ENCODE data around the gene KCNQ5.
A peak's percentile ranks its signal among the peaks of the same experiment; 100 is the strongest.

Gene KCNQ5

DNA sequence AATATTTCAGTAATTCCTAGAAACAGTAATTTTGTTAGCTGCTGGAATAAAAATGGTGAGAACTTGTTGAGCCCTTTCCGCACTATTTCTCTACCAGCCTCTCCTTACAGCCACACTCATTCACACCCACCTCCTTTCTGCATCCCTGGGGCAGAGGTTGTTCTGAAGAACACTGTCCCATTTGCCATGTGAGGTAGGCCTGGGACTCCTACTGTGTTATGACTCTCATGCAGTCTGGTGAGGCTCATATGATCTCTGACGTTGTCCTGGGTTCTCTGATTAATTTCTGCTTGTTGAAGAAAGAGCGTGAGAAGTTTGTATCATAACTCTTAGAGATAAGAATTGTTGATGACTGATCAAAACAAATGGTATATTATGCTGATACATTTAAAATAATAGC is 4.1 kb upstream of the KCNQ5 start:
- Histone ChIP-seq H4K8ac (ENCODE audit: low read depth, low read length) (no peak overlapping the region), H3K9ac (ENCODE audit: low read depth, low read length, poor library complexity) (no peak overlapping the region), H3K4me3 (ENCODE audit: low read length in 2 of 2) (no peak overlapping the region), H3K27ac (replicated peaks; ENCODE audit: low read length) (no peak overlapping the region), H3K18ac (ENCODE audit: low read length) (no peak overlapping the region), H3K36me3 (replicated peaks in 1 of 2; ENCODE audit: control insufficient read depth in 2 of 2, insufficient read depth in 2 of 2, low read length in 2 of 2) (no peaks in the 10 kb centered on the region), H3K4me1 (ENCODE audit: control insufficient read depth in 2 of 2, insufficient read depth in 1 of 2, low read depth in 1 of 2, low read length in 2 of 2) (peaks cover 7 to 8% of the 10 kb centered on the region in 2 donors), H4K91ac (ENCODE audit: low read depth, low read length, poor library complexity) (no peak overlapping the region), H3K4ac (ENCODE audit: low read length) (no peak overlapping the region), H2BK5ac (ENCODE audit: low read length) (no peak overlapping the region), H3K79me1 (ENCODE audit: low read depth, low read length) (no peaks in the 10 kb centered on the region), H2AFZ (ENCODE audit: low read length) (no peak overlapping the region), H3K27me3 (ENCODE audit: control insufficient read depth in 3 of 3, insufficient read depth in 3 of 3, low read depth in 1 of 3, low read length in 3 of 3) (peaks cover 12 to 52% (median 28%) of the 10 kb centered on the region in 3 experiments), H3K9me3 (replicated peaks in 1 of 2; ENCODE audit: control insufficient read depth in 2 of 2, insufficient read depth in 1 of 2, low read depth in 1 of 2, low read length in 2 of 2) (no peaks in the 10 kb centered on the region), H2BK15ac (ENCODE audit: low read length) (no peak overlapping the region), H3K4me2 (ENCODE audit: insufficient read depth, low read length, poor library complexity, severe bottlenecking) (no peak overlapping the region), H2BK120ac (ENCODE audit: low read depth, low read length) (no peak overlapping the region), H3K23ac (ENCODE audit: low read depth, low read length, poor library complexity) (no peak overlapping the region), H3K14ac (ENCODE audit: low read length) (no peak overlapping the region), H2AK5ac (ENCODE audit: low read depth, low read length) (no peak overlapping the region), H2BK12ac (ENCODE audit: low read length) (no peak overlapping the region)
- no CpG with 5 or more reads among the region's 3 CpGs for WGBS, 2 donors (ENCODE audit: extremely low coverage in 2 of 2, insufficient read length in 2 of 2, insufficient replicate concordance in 1 of 2)
- no peak for DNase-seq (ENCODE audit: low spot score)

DNA sequence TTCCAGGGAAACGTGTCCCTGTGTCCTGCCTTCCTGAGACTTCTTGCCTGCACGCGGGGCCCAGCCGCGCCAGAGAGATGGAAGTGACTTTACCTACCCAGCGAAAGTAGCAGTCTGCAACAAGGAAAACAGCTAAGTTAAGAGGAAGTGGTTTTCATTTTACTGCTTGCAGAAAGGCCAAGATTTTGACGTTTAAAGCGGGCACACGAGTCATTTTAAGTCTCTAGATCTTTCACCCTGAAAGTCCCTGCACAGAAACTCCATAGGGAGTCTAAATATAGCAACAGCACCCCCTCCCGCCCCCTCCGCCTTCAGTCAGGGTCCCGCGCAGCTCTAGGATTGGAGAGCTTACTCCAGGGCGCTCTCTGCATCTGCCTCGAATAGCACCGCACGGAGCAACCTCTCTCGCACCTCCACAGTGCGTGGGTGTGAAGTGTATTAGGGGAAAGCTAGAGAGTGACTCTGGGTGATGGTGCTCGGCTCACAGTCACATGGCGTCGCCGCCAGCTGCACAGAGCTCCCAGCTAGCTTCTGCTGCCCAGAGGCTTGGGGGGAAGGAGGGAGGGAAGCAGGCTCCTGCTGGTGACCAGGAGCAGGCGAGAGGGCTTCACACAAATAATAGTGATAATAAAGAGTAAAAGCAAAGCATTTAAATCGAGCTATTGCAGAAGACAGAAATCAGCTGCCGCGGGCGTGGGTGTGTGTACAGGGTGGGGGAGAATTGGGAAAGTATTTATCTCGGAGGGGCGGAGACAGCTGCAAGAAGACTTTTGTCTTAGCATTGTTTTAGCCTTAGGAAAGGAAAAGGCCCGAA is 1.8 kb upstream of the KCNQ5 start:
- H2AFZ ChIP-seq (ENCODE audit: low read length): peak overlapping the region; percentile 84
- DNase-seq (ENCODE audit: low spot score): peak; percentile 33
- no peak overlapping the region for H3K4ac ChIP-seq (ENCODE audit: low read length)
- peak overlapping the region; percentile 59 for H3K18ac ChIP-seq (ENCODE audit: low read length)
- no peak overlapping the region for H3K23ac ChIP-seq (ENCODE audit: low read depth, low read length, poor library complexity)
- H2AK5ac ChIP-seq (ENCODE audit: low read depth, low read length): no peak overlapping the region
- no peak overlapping the region for H4K8ac ChIP-seq (ENCODE audit: low read depth, low read length)
- peaks cover 16 to 70% (median 37%) of the 10 kb centered on the region in 3 experiments for H3K27me3 ChIP-seq (ENCODE audit: control insufficient read depth in 3 of 3, insufficient read depth in 3 of 3, low read depth in 1 of 3, low read length in 3 of 3)
- no peak overlapping the region for H2BK12ac ChIP-seq (ENCODE audit: low read length)
- H3K4me3 ChIP-seq (ENCODE audit: low read length in 2 of 2): peak overlapping the region; percentile 12 to 63
- H3K14ac ChIP-seq (ENCODE audit: low read length): no peak overlapping the region
- peaks cover 8 to 9% of the 10 kb centered on the region in 2 donors for H3K4me1 ChIP-seq (ENCODE audit: control insufficient read depth in 2 of 2, insufficient read depth in 1 of 2, low read depth in 1 of 2, low read length in 2 of 2)
- no peak overlapping the region for H3K27ac ChIP-seq (replicated peaks; ENCODE audit: low read length)
- H2BK120ac ChIP-seq (ENCODE audit: low read depth, low read length): no peak overlapping the region
- WGBS, 2 donors (ENCODE audit: extremely low coverage in 2 of 2, insufficient read length in 2 of 2, insufficient replicate concordance in 1 of 2): no CpG with 5 or more reads among the region's 31 CpGs
- H2BK5ac ChIP-seq (ENCODE audit: low read length): no peak overlapping the region
- H4K91ac ChIP-seq (ENCODE audit: low read depth, low read length, poor library complexity): no peak overlapping the region
- no peaks in the 10 kb centered on the region for H3K36me3 ChIP-seq (replicated peaks in 1 of 2; ENCODE audit: control insufficient read depth in 2 of 2, insufficient read depth in 2 of 2, low read length in 2 of 2)
- peak overlapping the region; percentile 99 for H3K4me2 ChIP-seq (ENCODE audit: insufficient read depth, low read length, poor library complexity, severe bottlenecking)
- no peaks in the 10 kb centered on the region for H3K9me3 ChIP-seq (replicated peaks in 1 of 2; ENCODE audit: control insufficient read depth in 2 of 2, insufficient read depth in 1 of 2, low read depth in 1 of 2, low read length in 2 of 2)
- H3K9ac ChIP-seq (ENCODE audit: low read depth, low read length, poor library complexity): no peak overlapping the region
- no peaks in the 10 kb centered on the region for H3K79me1 ChIP-seq (ENCODE audit: low read depth, low read length)
- no peak overlapping the region for H2BK15ac ChIP-seq (ENCODE audit: low read length)

DNA sequence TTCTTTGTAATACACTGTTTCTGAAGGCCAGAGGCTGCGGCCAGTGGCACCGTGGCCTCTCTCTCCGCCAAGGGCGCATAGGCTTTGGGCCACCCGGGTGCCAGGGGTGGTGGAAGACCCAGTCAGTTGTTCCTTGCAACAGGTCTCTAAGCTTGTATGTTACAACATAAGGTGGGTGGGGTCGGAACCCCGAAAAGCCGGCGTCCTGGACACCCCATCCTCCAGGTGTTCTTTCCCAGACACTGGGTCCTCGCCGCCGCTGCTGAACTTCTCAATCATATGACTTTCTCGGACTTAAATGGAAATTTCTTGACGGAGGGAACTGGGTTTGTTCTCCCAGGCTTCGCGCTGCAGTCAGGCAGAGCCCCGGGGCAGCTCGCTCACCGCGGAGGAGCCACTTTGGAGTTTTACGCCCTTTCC is 983 bp upstream of the KCNQ5 start:
- no peak overlapping the region for H3K23ac ChIP-seq (ENCODE audit: low read depth, low read length, poor library complexity)
- no peaks in the 10 kb centered on the region for H3K36me3 ChIP-seq (replicated peaks in 1 of 2; ENCODE audit: control insufficient read depth in 2 of 2, insufficient read depth in 2 of 2, low read length in 2 of 2)
- peaks cover 8 to 9% of the 10 kb centered on the region in 2 donors for H3K4me1 ChIP-seq (ENCODE audit: control insufficient read depth in 2 of 2, insufficient read depth in 1 of 2, low read depth in 1 of 2, low read length in 2 of 2)
- no peak overlapping the region for H2BK120ac ChIP-seq (ENCODE audit: low read depth, low read length)
- peak overlapping the region; percentile 88 for H2AFZ ChIP-seq (ENCODE audit: low read length)
- H3K4me2 ChIP-seq (ENCODE audit: insufficient read depth, low read length, poor library complexity, severe bottlenecking): peak overlapping the region; percentile 99
- no peak overlapping the region for H3K27ac ChIP-seq (replicated peaks; ENCODE audit: low read length)
- peak overlapping the region; percentile 49 for H2BK15ac ChIP-seq (ENCODE audit: low read length)
- H4K91ac ChIP-seq (ENCODE audit: low read depth, low read length, poor library complexity): no peak overlapping the region
- peaks cover 16 to 72% (median 37%) of the 10 kb centered on the region in 3 experiments for H3K27me3 ChIP-seq (ENCODE audit: control insufficient read depth in 3 of 3, insufficient read depth in 3 of 3, low read depth in 1 of 3, low read length in 3 of 3)
- H3K9me3 ChIP-seq (replicated peaks in 1 of 2; ENCODE audit: control insufficient read depth in 2 of 2, insufficient read depth in 1 of 2, low read depth in 1 of 2, low read length in 2 of 2): no peaks in the 10 kb centered on the region
- no peak overlapping the region for H2AK5ac ChIP-seq (ENCODE audit: low read depth, low read length)
- peak overlapping the region; percentile 56 for H2BK5ac ChIP-seq (ENCODE audit: low read length)
- no peak overlapping the region for H3K14ac ChIP-seq (ENCODE audit: low read length)
- peak overlapping the region in 1 of 2 donors; percentile 79 for H3K4me3 ChIP-seq (ENCODE audit: low read length in 2 of 2)
- WGBS, 2 donors (ENCODE audit: extremely low coverage in 2 of 2, insufficient read length in 2 of 2, insufficient replicate concordance in 1 of 2): no CpG with 5 or more reads among the region's 21 CpGs
- H3K4ac ChIP-seq (ENCODE audit: low read length): no peak overlapping the region
- peak overlapping the region; percentile 65 for H3K18ac ChIP-seq (ENCODE audit: low read length)
- H2BK12ac ChIP-seq (ENCODE audit: low read length): no peak overlapping the region
- no peak overlapping the region for H4K8ac ChIP-seq (ENCODE audit: low read depth, low read length)
- H3K79me1 ChIP-seq (ENCODE audit: low read depth, low read length): no peaks in the 10 kb centered on the region
- H3K9ac ChIP-seq (ENCODE audit: low read depth, low read length, poor library complexity): no peak overlapping the region
- no peak for DNase-seq (ENCODE audit: low spot score)

- H3K36me3 ChIP-seq (replicated peaks in 1 of 2; ENCODE audit: control insufficient read depth in 2 of 2, insufficient read depth in 2 of 2, low read length in 2 of 2): no peaks in the 10 kb centered on the region
- H2BK5ac ChIP-seq (ENCODE audit: low read length): no peak overlapping the region
- peak overlapping the region; percentile 51 for H3K9ac ChIP-seq (ENCODE audit: low read depth, low read length, poor library complexity)
- no peak overlapping the region for H2BK120ac ChIP-seq (ENCODE audit: low read depth, low read length)
- H2BK15ac ChIP-seq (ENCODE audit: low read length): no peak overlapping the region
- H3K4me1 ChIP-seq (ENCODE audit: control insufficient read depth in 2 of 2, insufficient read depth in 1 of 2, low read depth in 1 of 2, low read length in 2 of 2): peaks cover 8 to 9% of the 10 kb centered on the region in 2 donors
- no peak overlapping the region for H2AK5ac ChIP-seq (ENCODE audit: low read depth, low read length)
- DNase-seq (ENCODE audit: low spot score): peak; percentile 54
- H3K27ac ChIP-seq (replicated peaks; ENCODE audit: low read length): no peak overlapping the region
- peak overlapping the region; percentile 99 for H3K4me2 ChIP-seq (ENCODE audit: insufficient read depth, low read length, poor library complexity, severe bottlenecking)
- no peaks in the 10 kb centered on the region for H3K79me1 ChIP-seq (ENCODE audit: low read depth, low read length)
- no peaks in the 10 kb centered on the region for H3K9me3 ChIP-seq (replicated peaks in 1 of 2; ENCODE audit: control insufficient read depth in 2 of 2, insufficient read depth in 1 of 2, low read depth in 1 of 2, low read length in 2 of 2)
- peak overlapping the region; percentile 88 for H2AFZ ChIP-seq (ENCODE audit: low read length)
- WGBS, 2 donors (ENCODE audit: extremely low coverage in 2 of 2, insufficient read length in 2 of 2, insufficient replicate concordance in 1 of 2): no CpG with 5 or more reads among the region's 89 CpGs
- H3K14ac ChIP-seq (ENCODE audit: low read length): peak overlapping the region; percentile 33
- H3K27me3 ChIP-seq (ENCODE audit: control insufficient read depth in 3 of 3, insufficient read depth in 3 of 3, low read depth in 1 of 3, low read length in 3 of 3): peaks cover 16 to 75% (median 37%) of the 10 kb centered on the region in 3 experiments
- peak overlapping the region; percentile 60 for H3K18ac ChIP-seq (ENCODE audit: low read length)
- no peak overlapping the region for H4K91ac ChIP-seq (ENCODE audit: low read depth, low read length, poor library complexity)
- no peak overlapping the region for H2BK12ac ChIP-seq (ENCODE audit: low read length)
- no peak overlapping the region for H3K4ac ChIP-seq (ENCODE audit: low read length)
- H3K4me3 ChIP-seq (ENCODE audit: low read length in 2 of 2): peak overlapping the region; percentile 25 to 79
- peak overlapping the region; percentile 31 for H3K23ac ChIP-seq (ENCODE audit: low read depth, low read length, poor library complexity)
- H4K8ac ChIP-seq (ENCODE audit: low read depth, low read length): no peak overlapping the region
Measured at GRCh38 chr6:72622094-72622940, 453 bp downstream of the KCNQ5 start.
